GM04504 (cell line): Measurements from ENCODE around the gene WDFY2.
"Not testable (repeated sequence)": the region's sequence is repeated elsewhere in the genome, so short reads cannot be mapped to it uniquely, and the experiment has no call there.

Experiments
- DNase-seq: peaks from one replicate; pipeline ENCODE4 v3.0.0-alpha.2; 2012; ENCODE audit warnings: low read depth

The WDFY2 gene

GRCh38 chr13:51666374-51666773 is 82.1 kb downstream of the WDFY2 start:
- no peak for DNase-seq

GRCh38 chr13:51666839-51667238 is 82.6 kb downstream of the WDFY2 start:
- no peak for DNase-seq

- DNase-seq, result no peak
Measured at GRCh38 chr13:51668580-51669195, 84.4 kb downstream of the WDFY2 start.

GRCh38 chr13:51673165-51673564 is 88.9 kb downstream of the WDFY2 start:
- DNase-seq, result no peak

GRCh38 chr13:51674276-51674675 is 90.0 kb downstream of the WDFY2 start:
- no peak for DNase-seq

- no peak for DNase-seq
Measured at GRCh38 chr13:51675385-51675784, 91.1 kb downstream of the WDFY2 start.

GRCh38 chr13:51675877-51676276 is 91.6 kb downstream of the WDFY2 start:
- DNase-seq, result no peak

- DNase-seq, result no peak
Measured at GRCh38 chr13:51676739-51677138, 92.5 kb downstream of the WDFY2 start.

GRCh38 chr13:51678420-51678819 is 94.2 kb downstream of the WDFY2 start:
- no peak for DNase-seq

GRCh38 chr13:51679616-51680015 is 95.4 kb downstream of the WDFY2 start:
- DNase-seq, result no peak

GRCh38 chr13:51681037-51681678 is 96.9 kb downstream of the WDFY2 start:
- DNase-seq, result peak; percentile 69

- DNase-seq, result no peak
Measured at GRCh38 chr13:51682686-51683085, 98.4 kb downstream of the WDFY2 start.

- no peak for DNase-seq
Measured at GRCh38 chr13:51683597-51683996, 99.3 kb downstream of the WDFY2 start.

GRCh38 chr13:51684076-51684475 is 99.8 kb downstream of the WDFY2 start:
- DNase-seq, result peak; percentile 64

GRCh38 chr13:51687947-51688714 is 103.9 kb downstream of the WDFY2 start:
- no peak for DNase-seq

- no peak for DNase-seq
Measured at GRCh38 chr13:51688937-51689662, 104.8 kb downstream of the WDFY2 start.

GRCh38 chr13:51689663-51689996 is 105.4 kb downstream of the WDFY2 start:
- no peak for DNase-seq

GRCh38 chr13:51695677-51696076 is 111.4 kb downstream of the WDFY2 start:
- DNase-seq, result not testable (repeated sequence)

GRCh38 chr13:51697181-51697580 is 112.9 kb downstream of the WDFY2 start:
- no peak for DNase-seq

GRCh38 chr13:51697855-51698254 is 113.6 kb downstream of the WDFY2 start:
- no peak for DNase-seq

GRCh38 chr13:51698352-51698751 is 114.1 kb downstream of the WDFY2 start:
- DNase-seq, result no peak

- DNase-seq, result no peak
Measured at GRCh38 chr13:51704399-51705313, 120.4 kb downstream of the WDFY2 start.
